GM21825 (cell line): ENCODE results near the gene KCNJ15.
A peak's percentile ranks its signal among the peaks of the same experiment; 100 is the strongest.

Source experiments
- ATAC-seq: cut with Tn5 transposase; IDR thresholded peaks from one replicate; pipeline ENCODE4 v1.9.1; 2021; ENCODE audit warnings: mild to moderate bottlenecking, moderate library complexity; ENCODE audit not compliant: unreplicated experiment

Gene KCNJ15

DNA sequence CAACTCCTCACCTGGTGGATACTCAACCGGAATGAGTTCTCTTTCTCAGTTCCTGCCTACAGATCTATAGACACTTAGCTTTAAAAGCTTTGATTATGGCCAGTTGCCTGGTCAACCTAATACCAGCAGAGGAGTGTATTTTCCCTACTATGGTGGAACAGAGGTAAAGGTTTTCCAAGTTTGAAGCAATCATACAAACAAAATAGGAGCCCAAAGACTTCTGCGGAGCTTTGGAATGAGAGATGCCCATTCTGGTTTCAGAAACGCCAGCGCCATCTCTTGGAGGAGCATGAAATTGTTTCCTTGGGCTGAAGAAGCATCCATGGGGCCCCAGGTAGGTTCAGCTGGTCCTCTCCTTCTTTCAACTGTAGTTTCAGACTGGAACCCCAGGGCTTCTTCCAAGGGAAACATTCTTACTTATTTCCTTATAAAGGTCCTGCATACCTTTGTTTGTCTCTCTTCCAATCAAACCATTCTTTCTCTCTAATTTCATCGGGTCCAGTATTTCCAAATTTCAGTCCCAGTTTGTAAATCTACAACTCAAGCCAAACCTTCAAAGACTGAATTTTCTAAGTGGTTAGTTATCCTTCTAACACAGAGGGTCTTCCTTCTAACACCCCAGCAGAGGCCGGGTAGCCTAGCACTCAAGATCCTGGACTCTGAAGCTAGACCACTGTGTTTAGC lies 95.9 kb downstream of the KCNJ15 start:
- ATAC-seq: no peak

DNA sequence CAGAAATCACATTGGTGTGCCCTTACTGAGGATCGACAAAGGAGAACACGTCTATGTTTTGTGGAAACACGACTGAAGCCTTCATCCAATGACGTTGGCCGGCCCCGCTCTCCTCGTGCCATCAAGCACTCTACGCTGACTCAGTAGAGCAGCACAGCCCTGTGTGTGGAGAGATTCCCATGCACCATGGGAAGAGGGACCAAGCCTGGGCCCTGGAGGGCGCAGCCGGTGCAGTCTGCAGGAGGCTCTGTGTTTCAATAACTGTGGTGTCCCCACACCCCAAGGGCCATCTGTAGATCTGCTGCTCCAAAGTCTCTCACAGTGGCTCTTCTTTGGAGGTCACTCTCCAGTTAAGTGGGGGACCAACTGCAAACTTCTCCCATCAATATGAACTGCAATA lies 97.4 kb downstream of the KCNJ15 start:
- ATAC-seq: no peak

DNA sequence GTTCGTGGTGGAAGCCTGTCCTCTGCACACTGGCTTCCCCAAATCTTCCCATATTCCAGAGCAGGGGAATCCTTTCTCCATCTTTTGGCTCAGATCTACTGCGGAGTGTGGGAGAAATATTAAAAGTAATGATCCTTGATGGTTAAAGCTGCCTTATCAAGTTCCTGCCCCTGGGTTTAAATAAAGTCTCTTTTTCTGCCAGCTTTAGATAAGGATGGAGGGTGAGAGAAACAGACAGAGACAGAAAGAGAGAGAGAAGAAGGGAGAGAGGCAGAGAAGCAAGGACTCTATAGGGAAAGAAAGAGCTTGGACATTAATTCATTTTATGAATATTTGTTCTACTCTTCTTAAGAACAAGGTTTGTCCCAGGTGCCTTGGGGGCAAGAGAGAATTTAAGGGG lies 98.0 kb downstream of the KCNJ15 start:
- no peak for ATAC-seq

DNA sequence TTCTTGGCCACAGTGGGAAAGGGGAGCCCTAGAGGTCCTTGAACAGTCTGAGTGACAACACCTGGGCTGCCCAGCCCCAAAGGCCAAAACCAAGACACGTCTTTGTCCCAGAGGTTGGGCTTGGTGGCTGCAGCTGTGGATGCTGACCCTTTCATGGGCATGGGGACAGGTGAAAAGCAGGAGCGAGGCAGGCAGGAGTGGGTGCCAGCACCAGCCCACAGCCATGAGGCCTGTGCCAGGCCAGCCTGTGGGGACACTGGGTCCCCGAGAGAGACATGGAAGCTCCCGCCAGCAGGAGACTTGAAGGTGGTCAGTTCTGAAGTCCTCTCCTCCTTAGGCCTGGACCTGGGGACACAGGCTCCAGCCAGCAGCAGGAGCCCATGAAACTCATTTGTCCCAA lies 98.6 kb downstream of the KCNJ15 start:
- no peak for ATAC-seq

DNA sequence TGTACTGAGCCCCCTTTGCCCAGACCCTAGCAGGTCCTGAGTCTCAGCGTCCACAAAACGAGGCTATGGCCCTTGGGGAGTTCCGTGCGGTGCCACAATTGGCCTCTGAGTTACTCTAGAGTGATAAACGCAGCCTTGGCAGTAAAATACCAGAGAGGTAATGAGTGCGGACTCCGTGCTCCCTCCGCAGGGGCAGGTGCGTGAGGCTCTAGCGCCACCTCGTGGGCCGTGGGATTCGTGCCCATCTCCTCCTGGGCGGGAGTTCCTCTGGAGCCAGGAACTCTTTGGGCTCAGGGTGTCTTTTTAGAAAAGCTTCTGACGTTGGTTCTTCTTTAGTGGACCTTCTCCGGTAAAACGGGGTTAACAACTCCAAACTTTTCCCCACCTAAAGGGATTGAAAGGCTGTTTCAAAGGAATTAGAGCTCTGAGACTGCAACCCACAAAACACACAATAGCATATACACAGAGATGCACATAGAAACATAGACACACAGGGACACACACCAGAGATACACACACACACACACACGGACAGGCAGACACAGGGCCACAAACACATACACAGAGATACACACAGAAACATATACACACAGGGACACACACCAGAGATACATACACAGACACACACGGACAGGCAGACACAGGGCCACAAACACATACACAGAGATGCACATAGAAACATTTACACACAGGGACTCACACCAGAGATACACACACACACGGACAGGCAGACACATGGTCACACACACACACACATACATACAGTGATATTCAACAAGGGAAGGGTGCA lies 99.4 kb downstream of the KCNJ15 start:
- ATAC-seq: peak; percentile 60
